Mesenchymal stem cell (in vitro differentiated cells and primary cell): ENCODE results near the gene CCDC78.

Experiments
- DNase-seq: peaks from one replicate; pipeline ENCODE4 v3.0.0-alpha.2; 2013
- H2AFZ ChIP-seq: one replicate; pipeline ENCODE4 v1.6.1; 2013; ENCODE audit warnings: low read depth, mild to moderate bottlenecking, control low read depth, inconsistent platforms, low read length, moderate library complexity
- H2AK5ac ChIP-seq: 2 replicates; pipeline ENCODE4 v1.6.1; 2013; ENCODE audit warnings: low read length, moderate library complexity, mild to moderate bottlenecking, inconsistent platforms; ENCODE audit not compliant: severe bottlenecking
- H2BK120ac ChIP-seq: one replicate; pipeline ENCODE4 v1.6.1; 2013; ENCODE audit warnings: low read depth, mild to moderate bottlenecking, inconsistent platforms, low read length, moderate library complexity
- H2BK12ac ChIP-seq, 2 experiments: one replicate each; pipeline ENCODE4 v1.6.1; 2013; ENCODE audit warnings: inconsistent platforms in 2 of 2, low read length in 2 of 2, mild to moderate bottlenecking in 2 of 2, moderate library complexity in 2 of 2, control low read depth in 1 of 2
- H2BK15ac ChIP-seq: one replicate; pipeline ENCODE4 v1.6.1; 2013; ENCODE audit warnings: mild to moderate bottlenecking, low read depth, inconsistent platforms; ENCODE audit not compliant: poor library complexity, severe bottlenecking
- H2BK5ac ChIP-seq: 2 replicates; pipeline ENCODE4 v1.6.1; 2013; ENCODE audit warnings: low read depth, mild to moderate bottlenecking, low read length, control low read depth, inconsistent platforms; ENCODE audit not compliant: poor library complexity, severe bottlenecking
- H3K14ac ChIP-seq, 2 experiments: one replicate each; pipeline ENCODE4 v1.6.1; 2013; ENCODE audit warnings: inconsistent platforms in 2 of 2, low read length in 2 of 2, control low read depth in 1 of 2, mild to moderate bottlenecking in 1 of 2, moderate library complexity in 1 of 2
- H3K18ac ChIP-seq, 2 experiments: one replicate each; pipeline ENCODE4 v1.6.1; 2013; ENCODE audit warnings: inconsistent platforms in 2 of 2, low read length in 2 of 2, control low read depth in 1 of 2, low read depth in 1 of 2, mild to moderate bottlenecking in 1 of 2
- H3K23ac ChIP-seq, 2 experiments: one replicate each; pipeline ENCODE4 v1.6.1; 2013; ENCODE audit warnings: inconsistent platforms in 2 of 2, low read length in 2 of 2, mild to moderate bottlenecking in 2 of 2, moderate library complexity in 2 of 2, control low read depth in 1 of 2
- H3K27ac ChIP-seq: 2 replicates; pipeline ENCODE4 v1.5.1; 2013; ENCODE audit warnings: mild to moderate bottlenecking, moderate library complexity, low read length, control low read depth, inconsistent platforms; ENCODE audit not compliant: poor library complexity, severe bottlenecking
- H3K27me3 ChIP-seq, 2 experiments: 2 replicates each; pipeline versions ENCODE4 v1.6.1 to v1.7.0; 2013; ENCODE audit warnings: low read length in 2 of 2, mild to moderate bottlenecking in 2 of 2, moderate library complexity in 2 of 2, control low read depth in 1 of 2, inconsistent platforms in 1 of 2; ENCODE audit not compliant: control insufficient read depth in 1 of 2, insufficient read depth in 1 of 2
- H3K36me3 ChIP-seq, 2 experiments: 2 replicates each; pipeline versions ENCODE4 v1.6.1 to v1.7.0; 2013; ENCODE audit warnings: low read length in 2 of 2, control low read depth in 1 of 2, inconsistent platforms in 1 of 2, low read depth in 1 of 2, mild to moderate bottlenecking in 1 of 2; ENCODE audit not compliant: insufficient read depth in 2 of 2, control insufficient read depth in 1 of 2
- H3K4ac ChIP-seq, 2 experiments: one replicate each; pipeline ENCODE4 v1.6.1; 2013; ENCODE audit warnings: inconsistent platforms in 2 of 2, low read length in 2 of 2, mild to moderate bottlenecking in 2 of 2, moderate library complexity in 2 of 2, control low read depth in 1 of 2, low read depth in 1 of 2
- H3K4me1 ChIP-seq: 2 replicates; pipeline ENCODE4 v1.6.1; 2013; ENCODE audit warnings: low read depth, low read length, control low read depth; ENCODE audit not compliant: control insufficient read depth, insufficient read depth
- H3K4me2 ChIP-seq: 2 replicates; pipeline ENCODE4 v1.6.1; 2013; ENCODE audit warnings: low read length, mild to moderate bottlenecking, inconsistent platforms; ENCODE audit not compliant: poor library complexity, severe bottlenecking
- H3K4me3 ChIP-seq, 2 experiments: 2 replicates each; pipeline versions ENCODE4 v1.5.1 to v1.7.0; 2013; ENCODE audit warnings: low read length in 2 of 2, mild to moderate bottlenecking in 2 of 2, control low read depth in 1 of 2, low read depth in 1 of 2; ENCODE audit not compliant: insufficient read depth in 1 of 2
- H3K79me1 ChIP-seq: replicated peaks from 2 replicates; pipeline ENCODE4 v1.6.1; 2013; ENCODE audit warnings: mild to moderate bottlenecking, control low read depth, low read length, inconsistent platforms; ENCODE audit not compliant: poor library complexity, severe bottlenecking
- H3K9ac ChIP-seq: 2 replicates; pipeline ENCODE4 v1.7.0; 2013; ENCODE audit warnings: mild to moderate bottlenecking, low read length, moderate library complexity
- H3K9me3 ChIP-seq: 2 replicates; pipeline ENCODE4 v1.7.0; 2013; ENCODE audit warnings: mild to moderate bottlenecking, low read length; ENCODE audit not compliant: control insufficient read depth
- H4K8ac ChIP-seq: one replicate; pipeline ENCODE4 v1.6.1; 2013; ENCODE audit warnings: inconsistent platforms, mild to moderate bottlenecking, low read length, moderate library complexity
- H4K91ac ChIP-seq: one replicate; pipeline ENCODE4 v1.6.1; 2013; ENCODE audit warnings: mild to moderate bottlenecking, low read length, inconsistent platforms
- WGBS: methylation state at CpG from one replicate; pipeline ENCODE4 v1.1.7; 2013; ENCODE audit warnings: mixed read lengths; 5-methylcytosine and 5-hydroxymethylcytosine counted together

The CCDC78 gene

GRCh38 chr16:679814-680624 lies 46.2 kb downstream of the CCDC78 start, which contains the start of gene STUB1:
Gene STUB1, plus strand, starts transcription at chr16:680410. Its CDS starts 116 bp downstream, at chr16:680526.
- Histone ChIP-seq H3K4me1 (peaks cover 71% of the 10 kb centered on the region), H2BK12ac (peak within 1 kb of the TSS in 1 of 2 experiments; percentile 70), H3K4me2 (peak within 1 kb of the TSS; percentile 88), H2AK5ac (no peak within 1 kb of the TSS), H2AFZ (peak within 1 kb of the TSS; percentile 81), H3K9ac (peak within 1 kb of the TSS; percentile 94), H3K36me3 (peaks cover 24 to 52% of the 10 kb centered on the region in 2 experiments), H2BK15ac (peak within 1 kb of the TSS; percentile 15), H3K23ac (peak within 1 kb of the TSS in 1 of 2 experiments; percentile 85), H3K27ac (peak within 1 kb of the TSS; percentile 88), H3K27me3 (no peaks in the 10 kb centered on the region), H3K14ac (peak within 1 kb of the TSS in 1 of 2 experiments; percentile 92), H2BK5ac (peak within 1 kb of the TSS; percentile 20), H3K18ac (peak within 1 kb of the TSS; percentile 58 to 99), H3K9me3 (no peaks in the 10 kb centered on the region), H3K4me3 (peak within 1 kb of the TSS; percentile 80 to 93), H2BK120ac (peak within 1 kb of the TSS; percentile 91), H3K4ac (peak within 1 kb of the TSS; percentile 91 to 92), H3K79me1 (peaks cover 8% of the 10 kb centered on the region), H4K8ac (peak within 1 kb of the TSS; percentile 92), H4K91ac (peak within 1 kb of the TSS; percentile 83)
- 3% methylated on average over 46 of the region's 91 CpGs for WGBS
- DNase-seq = peak; percentile 90

- Histone ChIP-seq H2BK5ac (no peak overlapping the region), H2BK12ac (peak overlapping the region; percentile 14 to 70), H3K18ac (peak overlapping the region; percentile 50 to 95), H3K9me3 (no peaks in the 10 kb centered on the region), H2AK5ac (peak overlapping the region; percentile 1), H3K4ac (peak overlapping the region; percentile 10 to 92), H2AFZ (peak overlapping the region; percentile 33), H3K9ac (peak overlapping the region; percentile 55), H3K27me3 (no peaks in the 10 kb centered on the region), H3K4me2 (peak overlapping the region; percentile 88), H2BK120ac (no peak overlapping the region), H3K36me3 (peaks cover 22 to 51% of the 10 kb centered on the region in 2 experiments), H4K91ac (peak overlapping the region; percentile 70), H2BK15ac (peak overlapping the region; percentile 15), H4K8ac (peak overlapping the region; percentile 86), H3K4me3 (peak overlapping the region; percentile 52 to 80), H3K14ac (peak overlapping the region in 1 of 2 experiments; percentile 92), H3K27ac (peak overlapping the region; percentile 83), H3K23ac (no peak overlapping the region), H3K4me1 (peaks cover 68% of the 10 kb centered on the region), H3K79me1 (peaks cover 6% of the 10 kb centered on the region)
- WGBS = 38% methylated on average over 46 of the region's 52 CpGs
- peak; percentile 67 for DNase-seq
Observed at GRCh38 chr16:678858-679813, 47.1 kb downstream of the CCDC78 start.

DNA sequence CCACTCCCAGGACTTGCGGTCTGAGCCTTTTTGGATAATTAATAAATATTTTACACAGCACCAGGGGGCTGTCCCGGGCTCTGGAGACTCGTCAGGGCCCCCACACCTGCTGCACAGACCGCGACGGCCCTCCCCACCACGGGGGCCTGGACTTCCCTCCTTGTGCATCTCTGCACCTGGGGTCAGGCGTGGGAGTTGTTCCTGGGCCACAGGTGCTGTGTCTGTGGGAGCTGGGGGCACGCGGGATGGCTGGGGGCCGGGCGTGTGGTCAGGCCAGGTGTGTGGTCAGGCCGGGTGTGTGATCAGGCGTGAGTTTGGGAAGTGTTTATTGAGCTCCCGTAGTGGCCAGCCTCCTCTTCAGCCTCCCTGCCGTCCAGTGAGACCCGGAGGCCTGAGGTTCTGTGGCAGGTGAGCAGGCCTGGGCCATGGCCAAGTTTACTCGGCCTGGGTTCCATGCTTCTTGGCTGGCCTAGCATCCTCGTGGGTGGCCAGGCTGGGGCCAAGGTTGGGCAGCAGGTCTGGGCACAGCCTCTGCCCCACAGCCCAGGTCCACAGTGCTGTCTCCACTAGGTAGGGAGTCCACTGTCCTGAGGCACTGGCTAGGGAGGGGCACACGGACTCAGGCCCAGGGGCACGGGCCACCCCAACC lies 47.9 kb downstream of the CCDC78 start:
- Histone ChIP-seq H3K79me1 (peaks cover 2% of the 10 kb centered on the region), H3K14ac (no peak overlapping the region), H2AFZ (no peak overlapping the region), H3K4me1 (peaks cover 62% of the 10 kb centered on the region), H3K9me3 (no peaks in the 10 kb centered on the region), H2BK5ac (no peak overlapping the region), H2BK15ac (no peak overlapping the region), H2AK5ac (peak overlapping the region; percentile 1), H4K8ac (no peak overlapping the region), H3K27me3 (no peaks in the 10 kb centered on the region), H2BK120ac (no peak overlapping the region), H3K36me3 (peaks cover 24 to 53% of the 10 kb centered on the region in 2 experiments), H3K27ac (no peak overlapping the region), H3K4me3 (no peak overlapping the region), H3K4me2 (no peak overlapping the region), H3K18ac (no peak overlapping the region), H4K91ac (no peak overlapping the region), H3K4ac (no peak overlapping the region), H3K23ac (no peak overlapping the region), H2BK12ac (no peak overlapping the region), H3K9ac (no peak overlapping the region)
- no peak for DNase-seq
- WGBS = 92% methylated on average over 21 of the region's 21 CpGs
